Activated CD4-positive, alpha-beta T cell treated with anti-CD3 and anti-CD28 coated beads, Interleukin-2, Interleukin-4, amounts not matched to agents 100 ng/mL and 50 ng/mL, durations not matched to agents 16 hours and 8 hours (primary cell): Measurements from ENCODE around the gene DMRT3.
"Not testable (repeated sequence)": the region's sequence is repeated elsewhere in the genome, so short reads cannot be mapped to it uniquely, and the experiment has no call there.

ENCODE experiments used
- DNase-seq: peaks from one replicate; pipeline ENCODE4 v3.0.0-alpha.2; 2020; ENCODE audit warnings: low spot score

Gene DMRT3

DNA sequence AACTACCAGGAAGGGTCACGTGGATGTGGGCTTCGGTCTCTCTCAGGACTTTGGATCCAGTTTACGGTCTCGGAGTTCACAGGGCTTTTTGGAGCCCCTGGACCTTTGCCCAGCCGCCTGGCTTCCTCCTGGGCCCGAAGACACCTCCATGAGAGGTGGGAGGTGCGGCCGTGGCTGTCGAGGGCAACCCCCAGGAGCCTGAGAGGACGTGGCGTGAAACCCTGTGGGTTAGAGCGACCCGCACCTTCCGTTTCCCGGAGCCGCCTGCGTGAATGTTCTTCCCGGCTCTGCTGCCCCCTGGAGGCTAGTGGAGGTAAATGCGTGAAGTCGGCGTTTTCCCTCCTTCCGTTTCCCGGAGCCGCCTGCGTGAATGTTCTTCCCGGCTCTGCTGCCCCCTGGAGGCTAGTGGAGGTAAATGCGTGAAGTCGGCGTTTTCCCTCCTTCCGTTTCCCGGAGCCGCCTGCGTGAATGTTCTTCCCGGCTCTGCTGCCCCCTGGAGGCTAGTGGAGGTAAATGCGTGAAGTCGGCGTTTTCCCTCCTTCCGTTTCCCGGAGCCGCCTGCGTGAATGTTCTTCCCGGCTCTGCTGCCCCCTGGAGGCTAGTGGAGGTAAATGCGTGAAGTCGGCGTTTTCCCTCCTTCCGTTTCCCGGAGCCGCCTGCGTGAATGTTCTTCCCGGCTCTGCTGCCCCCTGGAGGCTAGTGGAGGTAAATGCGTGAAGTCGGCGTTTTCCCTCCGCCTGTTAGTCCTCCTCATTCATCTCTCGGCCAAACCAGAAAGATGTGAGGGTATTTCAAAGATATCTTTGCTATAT lies 22.1 kb downstream of the DMRT3 start:
- DNase-seq = not testable (repeated sequence)

GRCh38 chr9:1001838-1002237 lies 25.4 kb downstream of the DMRT3 start:
- no peak for DNase-seq

DNA sequence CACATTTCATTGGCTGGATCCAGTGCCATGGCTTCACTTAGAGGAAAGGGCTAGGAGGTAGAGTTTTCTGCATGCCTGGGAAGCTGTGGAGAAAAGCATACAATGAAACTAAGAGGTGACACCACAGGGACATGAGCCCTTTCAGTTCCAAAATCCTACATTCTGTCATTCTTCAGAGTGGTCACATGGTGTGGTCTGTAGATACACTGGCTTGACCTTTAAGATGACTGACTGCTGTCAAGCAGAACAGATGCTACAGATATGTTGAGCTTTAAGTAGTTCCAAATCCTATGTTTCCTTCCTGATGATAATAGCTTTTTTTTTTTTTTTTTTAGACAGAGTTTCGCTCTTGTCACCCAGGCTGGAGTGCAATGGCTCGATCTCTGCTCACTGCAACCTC lies 26.2 kb downstream of the DMRT3 start:
- DNase-seq = no peak

DNA sequence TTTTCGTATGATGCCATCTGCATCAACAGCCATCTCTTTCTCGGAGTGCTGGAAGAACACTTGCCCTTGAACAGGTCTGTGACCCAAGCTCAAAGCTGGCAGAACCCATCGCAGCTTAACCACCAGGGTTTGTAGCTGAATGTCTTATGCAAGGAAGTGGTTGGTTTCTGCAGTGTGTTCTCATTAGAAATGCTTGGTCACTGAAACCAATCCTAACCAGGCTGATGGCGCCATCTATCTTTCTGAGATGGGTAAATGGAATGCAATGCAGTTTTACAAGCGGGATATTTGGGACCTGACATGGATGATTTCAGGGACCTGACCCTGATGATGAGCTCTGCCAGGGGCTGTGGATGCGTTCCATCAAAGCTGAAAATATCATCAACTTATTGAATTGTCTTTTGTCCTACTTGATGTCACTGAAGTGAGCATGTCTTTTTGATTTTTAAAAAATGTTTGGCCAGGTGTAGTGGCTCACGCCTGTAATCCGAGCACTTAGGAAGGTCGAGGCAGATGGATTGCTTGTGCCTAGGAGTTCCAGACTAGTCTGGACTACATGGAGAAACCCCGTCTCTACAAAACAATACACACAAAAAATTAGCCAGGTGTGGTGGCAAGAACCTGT lies 28.7 kb downstream of the DMRT3 start:
- DNase-seq = peak; percentile 57

GRCh38 chr9:1007312-1007711 lies 30.9 kb downstream of the DMRT3 start:
- no peak for DNase-seq

GRCh38 chr9:1008216-1008615 lies 31.8 kb downstream of the DMRT3 start:
- no peak for DNase-seq

- peak; percentile 80 for DNase-seq
Measured at GRCh38 chr9:1009101-1009707, 32.7 kb downstream of the DMRT3 start.

- no peak for DNase-seq
Measured at GRCh38 chr9:1013021-1013420, 36.6 kb downstream of the DMRT3 start.

DNA sequence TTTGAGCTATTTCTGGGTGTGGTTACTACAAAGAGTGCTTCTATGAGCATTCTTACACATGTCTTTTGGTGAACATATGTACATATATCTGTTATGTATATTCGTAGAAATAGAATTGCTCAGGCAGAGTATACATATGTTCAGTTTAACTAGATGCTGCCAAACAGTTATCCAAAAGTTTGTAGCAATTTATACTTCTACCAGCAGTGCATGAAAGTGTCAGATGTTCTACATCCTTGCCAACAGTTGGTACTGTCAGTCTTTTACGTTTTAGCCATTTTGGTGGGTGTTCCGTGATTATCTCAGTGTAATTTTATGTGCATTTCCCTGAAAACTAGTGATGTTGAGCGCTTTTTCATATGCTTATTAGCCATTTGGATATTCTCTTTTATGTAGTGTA lies 37.8 kb downstream of the DMRT3 start:
- DNase-seq = no peak

- DNase-seq = no peak
Measured at GRCh38 chr9:1014640-1015039, 38.2 kb downstream of the DMRT3 start.

GRCh38 chr9:1018121-1018520 lies 41.7 kb downstream of the DMRT3 start:
- DNase-seq = no peak

DNA sequence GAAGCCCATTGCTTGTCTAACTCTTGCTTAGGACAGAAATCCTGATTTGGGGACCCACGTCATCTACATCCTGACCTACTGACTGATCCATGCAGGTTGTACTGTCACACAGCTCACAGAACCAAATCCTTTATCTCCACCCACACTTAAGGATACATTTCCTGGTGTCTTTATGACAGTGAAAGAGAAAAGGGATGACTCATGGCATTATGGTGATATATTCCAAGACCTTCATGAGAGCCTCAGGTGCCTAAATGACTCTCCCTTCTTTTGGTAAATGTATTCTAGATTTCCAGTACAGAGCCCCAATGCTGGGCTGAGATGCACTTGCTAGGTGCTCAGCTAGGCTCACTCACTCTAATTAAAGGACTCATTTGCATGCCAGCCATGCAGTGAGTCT lies 47.7 kb downstream of the DMRT3 start:
- no peak for DNase-seq

DNA sequence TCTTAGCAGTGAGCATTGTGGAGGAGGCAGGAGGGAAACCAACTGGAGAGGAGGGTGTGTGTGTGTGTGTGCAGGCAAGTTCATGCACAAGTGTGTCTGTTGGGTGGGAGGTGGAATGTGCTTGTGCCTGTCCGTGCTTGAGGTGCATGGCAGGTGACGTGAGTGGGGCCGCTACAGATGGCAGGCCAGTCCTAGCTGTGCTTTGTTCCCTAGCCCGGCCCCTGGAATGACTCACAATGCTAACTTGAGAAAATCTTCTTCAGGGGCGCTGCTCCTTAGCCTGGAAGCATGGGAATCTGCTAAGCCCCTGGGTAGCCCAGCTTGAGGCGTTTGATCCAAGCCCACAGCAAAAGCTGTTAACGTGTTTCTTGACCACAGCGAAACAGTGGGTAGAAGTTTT lies 48.7 kb downstream of the DMRT3 start:
- no peak for DNase-seq

- no peak for DNase-seq
Measured at GRCh38 chr9:1026219-1026618, 49.8 kb downstream of the DMRT3 start.

DNA sequence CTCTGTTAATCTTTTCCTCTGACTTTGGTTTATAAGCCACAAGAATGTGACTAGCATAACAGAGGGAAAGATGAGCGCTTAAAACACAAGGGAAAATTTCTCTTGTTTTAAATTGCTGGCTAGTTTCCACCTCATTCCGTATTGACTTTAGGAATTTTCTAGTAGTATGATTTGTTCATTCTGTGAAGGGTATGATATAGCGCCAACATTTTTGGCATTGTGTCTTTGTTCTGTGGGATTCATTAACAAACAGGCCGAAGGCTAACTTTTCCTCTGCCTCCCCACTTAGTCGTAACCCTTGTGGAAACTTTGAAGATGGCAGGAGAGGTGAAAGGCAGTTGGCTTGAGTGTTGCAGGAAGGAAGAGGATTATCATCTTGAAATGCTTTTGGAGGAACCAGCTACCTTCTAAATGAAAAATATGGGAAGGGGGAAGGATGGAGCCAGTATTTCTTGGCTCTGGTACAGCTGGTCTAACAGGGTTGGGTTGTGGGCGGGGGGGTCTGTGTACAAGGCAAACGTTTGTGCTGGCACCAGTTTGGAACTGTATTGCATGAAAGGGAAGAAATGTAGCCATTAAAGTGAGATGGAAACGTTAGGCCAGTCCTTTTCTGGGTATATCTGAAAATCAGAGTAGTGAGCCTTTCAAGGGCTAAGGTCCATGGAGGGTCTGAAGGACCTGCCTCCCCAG lies 52.2 kb downstream of the DMRT3 start:
- no peak for DNase-seq

- no peak for DNase-seq
Measured at GRCh38 chr9:1031951-1032601, 55.6 kb downstream of the DMRT3 start.

GRCh38 chr9:1034271-1034670 lies 57.8 kb downstream of the DMRT3 start:
- DNase-seq = no peak

GRCh38 chr9:1039589-1039988 lies 63.1 kb downstream of the DMRT3 start:
- DNase-seq = no peak
